Endothelial cell of umbilical vein (primary cell): ENCODE data around the gene GOLPH3. TPM values are rescaled to one million over a fixed set of nuclear protein-coding genes. Genes with fewer than 3 reads are reported as not detected.
"Not testable (repeated sequence)": the region's sequence is repeated elsewhere in the genome, so short reads cannot be mapped to it uniquely, and the experiment has no call there.

Source experiments
- BruUV-seq: library from RNA; stranded (reverse); fragments of 400-500 nt; replicated peaks from 2 replicates; lab custom pipeline; 2021; lab: Mats Ljungman, UMichigan
- CTCF ChIA-PET: fragments of 300-600, 350-600 bp; sonication (Branson Sonifier 250); formaldehyde crosslinking; loops from one replicate; lab custom pipeline; 2021; ENCODE audit warnings: antibody characterized with exemption, inconsistent platforms; lab: Charles Lee
- POLR2A ChIA-PET: fragments of 300-600, 350-600 bp; sonication (Branson Sonifier 250); formaldehyde crosslinking; loops from one replicate; lab custom pipeline; 2021; ENCODE audit warnings: antibody characterized with exemption, inconsistent platforms; lab: Charles Lee
- DNase-seq: peaks from one replicate; pipeline ENCODE4 v3.0.0-alpha.2; 2011; ENCODE audit warnings: low read depth, low spot score
- FAIRE-seq: peaks from 2 replicates; lab custom pipeline; 2011; peaks lifted over from hg19 to GRCh38; lab: Jason Lieb, UNC
- H2AFZ ChIP-seq: 2 replicates; pipeline ENCODE4 v1.6.0; 2012; ENCODE audit warnings: low read depth, low read length, control low read depth, inconsistent platforms
- H3K27ac ChIP-seq: 2 replicates; pipeline ENCODE4 v1.5.1; 2011; ENCODE audit warnings: low read depth, mild to moderate bottlenecking, control low read depth, low read length, moderate library complexity; ENCODE audit not compliant: insufficient read depth
- H3K27me3 ChIP-seq, 2 experiments: 2 replicates each; pipeline versions ENCODE4 v1.6.0 to v1.6.1; 2011; ENCODE audit warnings: low read length in 2 of 2, mixed read lengths in 1 of 2; ENCODE audit not compliant: control insufficient read depth in 2 of 2, insufficient read depth in 2 of 2
- H3K36me3 ChIP-seq, 2 experiments: 2 replicates in 1 of 2; 3 replicates in 1 of 2; pipeline ENCODE4 v1.5.1; 2011; ENCODE audit warnings: low read length in 2 of 2, mild to moderate bottlenecking in 1 of 2, moderate library complexity in 1 of 2; ENCODE audit not compliant: control insufficient read depth in 2 of 2, insufficient read depth in 2 of 2; ENCODE audit errors: extremely low read depth in 1 of 2
- H3K4me1 ChIP-seq: 3 replicates; pipeline ENCODE4 v1.5.1; 2011; ENCODE audit warnings: mild to moderate bottlenecking, low read length; ENCODE audit not compliant: control insufficient read depth, insufficient read depth; ENCODE audit errors: extremely low read depth
- H3K4me2 ChIP-seq: 2 replicates; pipeline ENCODE4 v1.6.1; 2011; ENCODE audit warnings: low read length, control low read depth, mixed read lengths; ENCODE audit not compliant: insufficient read depth
- H3K4me3 ChIP-seq, 3 experiments: fragments of 200-600 bp in 1 of 3; sonication (generic), shearing (Covaris generic) in 1 of 3; replicated peaks in 1 of 3; 2 replicates each; pipeline ENCODE4 v1.5.1; 2011 to 2016; ENCODE audit warnings: control low read depth in 3 of 3, low read length in 3 of 3, mild to moderate bottlenecking in 2 of 3, inconsistent platforms in 1 of 3, low read depth in 1 of 3, moderate library complexity in 1 of 3; ENCODE audit not compliant: insufficient read depth in 1 of 3
- H3K79me2 ChIP-seq: 2 replicates; pipeline ENCODE4 v1.6.0; 2012; ENCODE audit warnings: low read length, inconsistent platforms; ENCODE audit not compliant: control insufficient read depth, insufficient read depth
- H3K9ac ChIP-seq: replicated peaks from 2 replicates; pipeline ENCODE3; 2011; ENCODE audit warnings: low read length, control low read depth; ENCODE audit not compliant: insufficient read depth; ENCODE audit errors: extremely low read depth
- H3K9me1 ChIP-seq: replicated peaks from 3 replicates; pipeline ENCODE4 v1.6.0; 2011; ENCODE audit warnings: mild to moderate bottlenecking, low read length; ENCODE audit not compliant: control insufficient read depth, insufficient read depth; ENCODE audit errors: extremely low read depth
- H3K9me3 ChIP-seq: replicated peaks from 2 replicates; pipeline ENCODE4 v1.5.1; 2012; ENCODE audit warnings: low read length, inconsistent platforms; ENCODE audit not compliant: control insufficient read depth, insufficient read depth
- H4K20me1 ChIP-seq: replicated peaks from 2 replicates; pipeline ENCODE3; 2011; ENCODE audit warnings: mild to moderate bottlenecking, low read length; ENCODE audit not compliant: control insufficient read depth, insufficient read depth; ENCODE audit errors: extremely low read depth
- CTCF ChIP-seq, 2 donors: IDR thresholded peaks; 1 replicate in 1 of 2; 2 replicates in 1 of 2; pipeline ENCODE4 v1.5.1; 2011; ENCODE audit warnings: low read length in 2 of 2, mild to moderate bottlenecking in 2 of 2, moderate library complexity in 2 of 2, control low read depth in 1 of 2, inconsistent platforms in 1 of 2, low read depth in 1 of 2; ENCODE audit not compliant: insufficient read depth in 1 of 2; ENCODE audit errors: extremely low read depth in 1 of 2
- EZH2 ChIP-seq: IDR thresholded peaks from 2 replicates; pipeline ENCODE4 v1.6.1; 2012; ENCODE audit warnings: borderline replicate concordance, low read depth, mild to moderate bottlenecking, moderate library complexity, low read length, inconsistent platforms; ENCODE audit not compliant: severe bottlenecking
- FOS ChIP-seq: IDR thresholded peaks from 2 replicates; pipeline ENCODE4 v1.6.1; 2011; ENCODE audit warnings: mild to moderate bottlenecking, low read length, moderate library complexity, borderline replicate concordance; ENCODE audit not compliant: insufficient read depth
- GATA2 ChIP-seq: IDR thresholded peaks from 2 replicates; pipeline ENCODE4 v1.7.0; 2011; ENCODE audit warnings: low read depth, mild to moderate bottlenecking, moderate library complexity, mixed read lengths, low read length; ENCODE audit not compliant: insufficient read length, insufficient read depth
- JUN ChIP-seq: IDR thresholded peaks from 2 replicates; pipeline ENCODE4 v1.6.1; 2011; ENCODE audit warnings: borderline replicate concordance, low read depth; ENCODE audit not compliant: insufficient read length, insufficient read depth
- MAX ChIP-seq: IDR thresholded peaks from 2 replicates; pipeline ENCODE4 v1.6.1; 2011; ENCODE audit not compliant: insufficient read depth, insufficient read length
- MYC ChIP-seq: IDR thresholded peaks from one replicate; pipeline ENCODE4 v1.6.1; 2011; ENCODE audit warnings: mild to moderate bottlenecking, low read depth, low read length
- POLR2A ChIP-seq: IDR thresholded peaks from 2 replicates; pipeline ENCODE4 v1.6.1; 2012; ENCODE audit warnings: low read depth, mild to moderate bottlenecking, control low read depth, low read length
- POLR2AphosphoS5 ChIP-seq: IDR thresholded peaks from 2 replicates; pipeline ENCODE4 v1.6.1; 2012; ENCODE audit warnings: low read depth, mild to moderate bottlenecking, control low read depth, low read length, moderate library complexity; ENCODE audit not compliant: insufficient read depth
- dilution Hi-C: fragments of 300-500 bp; cut with MboI; formaldehyde crosslinking; loops from one replicate; pipeline ENCODE4 v1.15.0; 2019; ENCODE audit warnings: low sequenced_read_pairs; ENCODE audit not compliant: extremely low pct_ligation_motif_present
- intact Hi-C: fragments of 100-400 bp; cut with micrococcal nuclease; formaldehyde crosslinking; loops from one replicate; pipeline ENCODE4 v1.10.0; 2022
- polyA plus RNA-seq, 4 experiments: library from polyadenylated mRNA; depleted of rRNA in 3 of 4; stranded (reverse) in 3 of 4; unstranded in 1 of 4; fragments of >200 nt; gene quantifications; 2 replicates each; pipeline versions ENCODE4 v1.2.1 to v1.2.3, GENCODE V29; 2011 to 2012; ENCODE audit warnings: missing spikeins in 1 of 4
- total RNA-seq: library from RNA; stranded (reverse); gene quantifications from 2 replicates; pipeline ENCODE4 v1.2.3, GENCODE V29; 2021

Gene GOLPH3
- total and polyA plus RNA-seq, 2 donors (not counting 3 experiments of a cell fraction or from before 2014, with no cell fraction given): 38.1 to 70.2 TPM

GRCh38 chr5:32082701-32083100 lies 91.4 kb downstream of the GOLPH3 start:
- H3K9ac ChIP-seq: no peak overlapping the region
- H3K4me2 ChIP-seq: no peak overlapping the region
- H3K9me3 ChIP-seq: no peaks in the 10 kb centered on the region
- H3K4me1 ChIP-seq: no peaks in the 10 kb centered on the region
- no peaks in the 10 kb centered on the region for H3K36me3 ChIP-seq
- BruUV-seq: no TSS peak
- TF ChIP-seq EZH2: no peak
- no peak for TF ChIP-seq POLR2A
- TF ChIP-seq GATA2: no peak
- no peak for TF ChIP-seq POLR2AphosphoS5
- no peak for TF ChIP-seq MYC
- no peak for TF ChIP-seq FOS
- no peak for TF ChIP-seq JUN
- no peak for TF ChIP-seq CTCF (IDR thresholded peaks at IDR 0.05; ENCODE audit: extremely low read depth in 1 of 2, insufficient read depth in 1 of 2, low read depth in 1 of 2, low read length in 2 of 2)
- no peak for TF ChIP-seq MAX
- no peaks in the 10 kb centered on the region for H3K79me2 ChIP-seq
- no peaks in the 10 kb centered on the region for H3K27me3 ChIP-seq
- H4K20me1 ChIP-seq: no peaks in the 10 kb centered on the region
- no peak for FAIRE-seq
- no peaks in the 10 kb centered on the region for H3K9me1 ChIP-seq
- intact Hi-C loops: no loop called here
- dilution Hi-C loops: no loop called here
- POLR2A ChIA-PET: no interaction called here
- DNase-seq: no peak
- no peak overlapping the region for H3K27ac ChIP-seq
- H3K4me3 ChIP-seq: no peak overlapping the region
- no peak overlapping the region for H2AFZ ChIP-seq
- CTCF ChIA-PET: interaction anchor here (2.6 kb wide), 1 partner anchor 11 kb away, joined by 16 read pairs; no protein-coding TSS in a partner anchor

- H3K79me2 ChIP-seq, DNase-seq, H3K4me3 ChIP-seq, H3K27me3 ChIP-seq, FAIRE-seq, H3K4me1 ChIP-seq, BruUV-seq, dilution Hi-C loops, H3K27ac ChIP-seq, intact Hi-C loops, H3K36me3 ChIP-seq, H2AFZ ChIP-seq, H3K9me1 ChIP-seq, H3K4me2 ChIP-seq, H3K9ac ChIP-seq, H3K9me3 ChIP-seq, H4K20me1 ChIP-seq: not testable (repeated sequence)
- CTCF ChIA-PET: interaction anchor here (1.4 to 1.8 kb wide), 2 partner anchors 12 to 255 kb away, joined by 4 to 7 read pairs; no protein-coding TSS in a partner anchor
- POLR2A ChIA-PET: interaction anchor here (0.7 kb wide), 1 partner anchor 71 kb away, joined by 3 read pairs; no protein-coding TSS in a partner anchor
Observed at GRCh38 chr5:32080565-32080964, 93.6 kb downstream of the GOLPH3 start.

GRCh38 chr5:32078855-32079254 lies 95.3 kb downstream of the GOLPH3 start:
- POLR2A ChIA-PET, DNase-seq, H3K9me1 ChIP-seq, H3K4me2 ChIP-seq, FAIRE-seq, intact Hi-C loops, H4K20me1 ChIP-seq, H3K4me1 ChIP-seq, dilution Hi-C loops, H3K27me3 ChIP-seq, BruUV-seq, H3K27ac ChIP-seq, H3K9ac ChIP-seq, H2AFZ ChIP-seq, H3K9me3 ChIP-seq, H3K36me3 ChIP-seq, H3K4me3 ChIP-seq, H3K79me2 ChIP-seq: not testable (repeated sequence)
- CTCF ChIA-PET: interaction anchor here (0.6 to 1.2 kb wide), 2 partner anchors 14 to 1902 kb away, joined by 3 to 4 read pairs; no protein-coding TSS in a partner anchor
